MM.1S (cell line): ENCODE results near the gene BAG1.

Experiments used
- DNase-seq: peaks from one replicate; pipeline ENCODE4 v3.0.0-alpha.2; 2015
- H2AFZ ChIP-seq: fragments of 300-600 bp; sonication (generic); 2 replicates; pipeline ENCODE4 v1.6.0; 2016; ENCODE audit warnings: antibody characterized with exemption, low read length
- H3F3A ChIP-seq: fragments of 300-600 bp; sonication (generic); 2 replicates; pipeline ENCODE4 v1.6.1; 2016; ENCODE audit warnings: mild to moderate bottlenecking, antibody characterized with exemption, low read length, moderate library complexity, mixed read lengths; ENCODE audit not compliant: insufficient read depth
- H3K27ac ChIP-seq: fragments of 300-600 bp; sonication (generic); 2 replicates; pipeline ENCODE4 v1.5.1; 2016; ENCODE audit warnings: mild to moderate bottlenecking, low read length
- H3K27me3 ChIP-seq: fragments of 300-600 bp; sonication (generic); replicated peaks from 2 replicates; pipeline ENCODE4 v1.6.0; 2016; ENCODE audit warnings: low read length; ENCODE audit not compliant: insufficient read depth
- H3K36me3 ChIP-seq: fragments of 300-600 bp; sonication (generic); replicated peaks from 2 replicates; pipeline ENCODE4 v1.6.1; 2016; ENCODE audit warnings: mild to moderate bottlenecking, low read length, mixed read lengths; ENCODE audit not compliant: insufficient read depth
- H3K4me1 ChIP-seq: fragments of 300-600 bp; sonication (generic); 2 replicates; pipeline ENCODE4 v1.6.1; 2016; ENCODE audit warnings: low read length, mixed read lengths
- H3K4me2 ChIP-seq: fragments of 300-600 bp; sonication (generic); 2 replicates; pipeline ENCODE4 v1.6.0; 2016; ENCODE audit warnings: low read depth, low read length
- H3K4me3 ChIP-seq: fragments of 300-600 bp; sonication (generic); 2 replicates; pipeline ENCODE4 v1.5.1; 2016; ENCODE audit warnings: low read length, mixed read lengths
- H3K79me2 ChIP-seq: fragments of 300-600 bp; sonication (generic); 2 replicates; pipeline ENCODE4 v1.6.1; 2016; ENCODE audit warnings: mixed run types, low read length, mixed read lengths
- H3K9ac ChIP-seq: fragments of 300-600 bp; sonication (generic); 2 replicates; pipeline ENCODE4 v1.6.1; 2016; ENCODE audit warnings: low read length, mixed read lengths
- H3K9me2 ChIP-seq: fragments of 300-600 bp; sonication (generic); replicated peaks from 2 replicates; pipeline ENCODE4 v1.6.1; 2016; ENCODE audit warnings: mild to moderate bottlenecking, low read length, mixed read lengths; ENCODE audit not compliant: insufficient read depth
- H3K9me3 ChIP-seq: fragments of 300-600 bp; sonication (generic); replicated peaks from 2 replicates; pipeline ENCODE4 v1.6.1; 2016; ENCODE audit warnings: mild to moderate bottlenecking, low read length, mixed read lengths; ENCODE audit not compliant: insufficient read depth
- H4K20me1 ChIP-seq: fragments of 300-600 bp; sonication (generic); 2 replicates; pipeline ENCODE4 v1.6.1; 2016; ENCODE audit warnings: mild to moderate bottlenecking, low read length, moderate library complexity, mixed read lengths; ENCODE audit not compliant: insufficient read depth
- EZH2 ChIP-seq: fragments of 300-600 bp; sonication (generic); optimal IDR thresholded peaks from 2 replicates; pipeline ENCODE3; 2017; ENCODE audit warnings: low read depth, mild to moderate bottlenecking, antibody characterized with exemption, low read length, mixed read lengths
- EZH2phosphoT487 ChIP-seq: fragments of 300-600 bp; sonication (generic); IDR thresholded peaks from 2 replicates; pipeline ENCODE4 v1.6.1; 2018; ENCODE audit warnings: antibody characterized with exemption, low read length
- TF ChIP-seq, protein P1 (sequence below): fragments of 300-600 bp; sonication (generic); IDR thresholded peaks from 2 replicates; pipeline ENCODE4 v1.5.1; 2016; ENCODE audit warnings: antibody characterized with exemption, low read length, mixed read lengths

Gene BAG1

DNA sequence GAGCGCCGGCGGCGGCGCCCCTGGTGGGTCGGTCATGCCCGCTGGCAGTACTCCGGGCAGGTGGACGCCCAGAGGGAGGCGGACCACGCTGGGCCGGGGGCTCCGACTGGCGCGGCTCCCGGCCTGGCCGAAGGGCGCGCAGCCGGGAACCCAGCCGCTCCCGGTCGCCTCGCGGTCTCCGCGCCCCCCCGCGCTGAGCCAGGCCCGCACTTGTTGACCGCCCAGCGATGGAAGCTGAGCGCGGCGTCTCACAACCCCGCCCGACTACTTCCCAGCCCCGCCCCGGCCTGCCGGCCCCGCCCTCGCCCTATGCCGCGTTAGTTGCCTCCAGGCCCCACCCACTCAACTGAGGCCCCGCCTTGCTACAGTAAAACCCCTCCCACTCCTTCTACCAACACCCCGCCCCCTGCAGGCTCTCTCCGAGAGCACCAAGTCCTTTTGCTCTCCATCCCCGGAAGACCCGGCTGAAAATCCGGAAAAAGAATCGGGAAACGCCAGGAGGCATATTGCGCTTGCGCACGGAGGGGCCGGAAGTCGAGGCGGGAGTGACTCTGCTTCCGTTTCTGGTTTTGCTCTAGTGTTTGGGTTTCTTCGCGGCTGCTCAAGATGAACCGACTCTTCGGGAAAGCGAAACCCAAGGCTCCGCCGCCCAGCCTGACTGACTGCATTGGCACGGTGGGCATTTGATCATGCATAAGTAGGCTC is at the start of gene BAG1, which contains the start of gene CHMP5:
Gene BAG1 (minus strand): TSS at position 236 of the 705 bp plus-strand sequence.
Gene CHMP5 (plus strand): TSS at position 577 of the 705 bp plus-strand sequence. CDS start 30 bp downstream, at position 607.
- H3K27me3 ChIP-seq, result no peaks in the 10 kb centered on the region
- no peaks in the 10 kb centered on the region for H3K9me3 ChIP-seq
- peak within 1 kb of the TSS; percentile 74 for H3K27ac ChIP-seq
- H3F3A ChIP-seq, result no peaks in the 10 kb centered on the region
- peaks cover 6% of the 10 kb centered on the region; the same call in 1 of the 2 replicates for H3K4me1 ChIP-seq
- peak within 1 kb of the TSS; percentile 99 for H3K4me3 ChIP-seq
- H3K9ac ChIP-seq, result peak within 1 kb of the TSS; percentile 90
- peaks cover 62% of the 10 kb centered on the region for H3K79me2 ChIP-seq
- H3K9me2 ChIP-seq, result no peaks in the 10 kb centered on the region
- TF ChIP-seq, protein P1, sequence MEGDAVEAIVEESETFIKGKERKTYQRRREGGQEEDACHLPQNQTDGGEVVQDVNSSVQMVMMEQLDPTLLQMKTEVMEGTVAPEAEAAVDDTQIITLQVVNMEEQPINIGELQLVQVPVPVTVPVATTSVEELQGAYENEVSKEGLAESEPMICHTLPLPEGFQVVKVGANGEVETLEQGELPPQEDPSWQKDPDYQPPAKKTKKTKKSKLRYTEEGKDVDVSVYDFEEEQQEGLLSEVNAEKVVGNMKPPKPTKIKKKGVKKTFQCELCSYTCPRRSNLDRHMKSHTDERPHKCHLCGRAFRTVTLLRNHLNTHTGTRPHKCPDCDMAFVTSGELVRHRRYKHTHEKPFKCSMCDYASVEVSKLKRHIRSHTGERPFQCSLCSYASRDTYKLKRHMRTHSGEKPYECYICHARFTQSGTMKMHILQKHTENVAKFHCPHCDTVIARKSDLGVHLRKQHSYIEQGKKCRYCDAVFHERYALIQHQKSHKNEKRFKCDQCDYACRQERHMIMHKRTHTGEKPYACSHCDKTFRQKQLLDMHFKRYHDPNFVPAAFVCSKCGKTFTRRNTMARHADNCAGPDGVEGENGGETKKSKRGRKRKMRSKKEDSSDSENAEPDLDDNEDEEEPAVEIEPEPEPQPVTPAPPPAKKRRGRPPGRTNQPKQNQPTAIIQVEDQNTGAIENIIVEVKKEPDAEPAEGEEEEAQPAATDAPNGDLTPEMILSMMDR, result no peak; the same call in 1 of the 2 replicates
- TF ChIP-seq EZH2phosphoT487 (no peak), EZH2 (no peak)
- peak within 1 kb of the TSS; percentile 99 for H3K4me2 ChIP-seq
- peaks cover 22% of the 10 kb centered on the region; the same call in 1 of the 2 replicates for H3K36me3 ChIP-seq
- H2AFZ ChIP-seq, result peak within 1 kb of the TSS; percentile 80
- peak; percentile 99 for DNase-seq
- no peaks in the 10 kb centered on the region for H4K20me1 ChIP-seq

DNA sequence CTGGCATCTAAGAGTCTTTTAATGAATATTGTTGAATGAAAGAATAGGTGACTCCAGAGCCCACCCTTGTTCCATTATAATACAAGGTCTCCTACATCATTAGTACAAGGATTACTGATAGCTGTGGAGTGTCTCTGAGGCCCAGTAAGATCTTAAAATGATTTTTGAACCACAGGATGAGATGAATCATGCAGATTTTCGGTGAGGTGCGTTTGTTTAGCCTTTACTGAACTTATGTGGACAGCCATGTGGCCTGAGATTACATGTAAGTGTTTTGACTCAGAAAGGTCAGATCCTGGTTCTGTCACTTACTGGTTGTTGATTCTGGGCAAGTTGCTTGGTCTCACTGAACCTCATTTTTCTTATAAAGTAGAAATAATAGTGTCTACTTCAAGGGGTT is 47.4 kb upstream of the BAG1 start:
- Histone ChIP-seq H2AFZ (no peak overlapping the region), H3K9me2 (no peaks in the 10 kb centered on the region), H4K20me1 (no peaks in the 10 kb centered on the region), H3K4me1 (no peaks in the 10 kb centered on the region), H3K4me3 (no peak overlapping the region), H3K27ac (no peak overlapping the region), H3K4me2 (no peak overlapping the region), H3F3A (no peaks in the 10 kb centered on the region), H3K79me2 (peaks cover 27% of the 10 kb centered on the region), H3K9me3 (no peaks in the 10 kb centered on the region), H3K27me3 (no peaks in the 10 kb centered on the region), H3K36me3 (peaks cover 9% of the 10 kb centered on the region), H3K9ac (no peak overlapping the region)
- TF ChIP-seq EZH2 (no peak), EZH2phosphoT487 (no peak)
- TF ChIP-seq, protein P1, result no peak
- no peak for DNase-seq

DNA sequence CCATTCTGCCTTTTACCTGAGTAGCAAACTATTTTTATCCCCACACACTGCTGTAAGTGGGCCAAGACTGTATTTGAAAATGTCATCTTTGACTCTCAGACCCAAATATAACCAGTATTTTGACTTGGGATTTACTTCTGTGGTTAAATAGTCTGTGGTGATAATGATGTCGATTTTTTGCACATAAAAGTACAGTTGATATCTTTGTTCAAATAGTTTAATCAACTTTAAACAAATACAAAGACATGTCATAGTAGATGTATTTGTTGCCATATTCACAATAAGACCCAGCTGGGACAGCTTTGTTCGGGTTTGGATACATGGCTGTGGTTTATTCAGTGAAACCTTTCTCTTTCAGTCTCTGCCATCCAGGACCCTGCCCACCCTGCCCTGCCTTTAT is 46.2 kb upstream of the BAG1 start:
- DNase-seq, result no peak
- Histone ChIP-seq H3K9ac (no peak overlapping the region), H3K27ac (no peak overlapping the region), H3K9me3 (no peaks in the 10 kb centered on the region), H3K4me1 (no peaks in the 10 kb centered on the region), H3K4me2 (no peak overlapping the region), H3K9me2 (no peaks in the 10 kb centered on the region), H2AFZ (no peak overlapping the region), H3K4me3 (no peak overlapping the region), H3K27me3 (no peaks in the 10 kb centered on the region), H4K20me1 (no peaks in the 10 kb centered on the region), H3K79me2 (peaks cover 38% of the 10 kb centered on the region), H3K36me3 (peaks cover 9% of the 10 kb centered on the region), H3F3A (no peaks in the 10 kb centered on the region)
- TF ChIP-seq EZH2 (no peak), EZH2phosphoT487 (no peak)
- TF ChIP-seq, protein P1, result no peak
